Sciatic nerve (tissue), 2 donors: ENCODE results near the gene DIAPH2. TPM values are rescaled to one million over a fixed set of nuclear protein-coding genes. Genes with fewer than 3 reads are reported as not detected.
"Not testable (repeated sequence)": the region's sequence is repeated elsewhere in the genome, so short reads cannot be mapped to it uniquely, and the experiment has no call there.

Experiments used
- ATAC-seq: fragments of 200-7000 bp; cut with Tn5 transposase; one replicate; pipeline ENCODE4 v1.9.1; 2020; ENCODE audit warnings: mild to moderate bottlenecking, moderate library complexity
- DNase-seq: peaks from one replicate; pipeline ENCODE4 v3.0.0-alpha.2; 2020; ENCODE audit warnings: low spot score
- intact Hi-C: fragments of 100-400 bp; cut with DNase I; formaldehyde crosslinking; loops from one replicate; pipeline ENCODE4 v1.14.2; 2022
- total RNA-seq: library from RNA; stranded (reverse); fragmentation: NEBNext Ultra II Directional; extraction: Animal tissue kit (Norgen Biotek cat#: 25700); gene quantifications from one replicate; pipeline ENCODE4 v1.2.1, GENCODE V29; 2021
- donor health status: DM: no; HTN: no; CAD: no.
- donor health status: DM: no; HTN: no; CAD: no.

The DIAPH2 gene
- total RNA-seq, 1 donor from 2014 or later, result 34.5 TPM

- DNase-seq, result no peak
- ATAC-seq, result no peak
- intact Hi-C loops, result no loop called here
These were observed 713.4 kb downstream of the DIAPH2 start for GRCh38 chrX:97398030-97398551.

- no peak for DNase-seq
- ATAC-seq, result no peak
- intact Hi-C loops, result no loop called here
These were observed 714.8 kb downstream of the DIAPH2 start for GRCh38 chrX:97399400-97399799.

- DNase-seq, result no peak
- intact Hi-C loops, result no loop called here
- no peak for ATAC-seq
These were observed 715.9 kb downstream of the DIAPH2 start for GRCh38 chrX:97400492-97400891.

GRCh38 chrX:97401154-97401553 lies 716.5 kb downstream of the DIAPH2 start:
- ATAC-seq (no peak), DNase-seq (no peak)
- intact Hi-C loops, result no loop called here

GRCh38 chrX:97401586-97402136 lies 717.0 kb downstream of the DIAPH2 start:
- no peak for ATAC-seq
- intact Hi-C loops, result no loop called here

GRCh38 chrX:97402333-97402732 lies 717.7 kb downstream of the DIAPH2 start:
- intact Hi-C loops, result no loop called here
- ATAC-seq (no peak), DNase-seq (no peak)

More at GRCh38 chrX:97401586-97402136, 717.0 kb downstream of the DIAPH2 start:
- no peak for DNase-seq

GRCh38 chrX:97402903-97403302 lies 718.3 kb downstream of the DIAPH2 start:
- ATAC-seq (no peak), DNase-seq (no peak)
- intact Hi-C loops, result no loop called here

GRCh38 chrX:97405031-97405660 lies 720.5 kb downstream of the DIAPH2 start:
- intact Hi-C loops, result no loop called here
- ATAC-seq, result no peak
- no peak for DNase-seq

- intact Hi-C loops, DNase-seq, ATAC-seq: not testable (repeated sequence)
These were observed 725.2 kb downstream of the DIAPH2 start for GRCh38 chrX:97409632-97410415.

GRCh38 chrX:97416461-97416860 lies 731.8 kb downstream of the DIAPH2 start:
- ATAC-seq, result no peak

GRCh38 chrX:97429101-97429500 lies 744.5 kb downstream of the DIAPH2 start:
- ATAC-seq (no peak), DNase-seq (no peak)
- intact Hi-C loops, result no loop called here

More at GRCh38 chrX:97416461-97416860, 731.8 kb downstream of the DIAPH2 start:
- intact Hi-C loops, result no loop called here
- DNase-seq, result no peak

- intact Hi-C loops, result no loop called here
- DNase-seq (no peak), ATAC-seq (no peak)
These were observed 746.6 kb downstream of the DIAPH2 start for GRCh38 chrX:97431281-97431680.

GRCh38 chrX:97446298-97446882 lies 761.7 kb downstream of the DIAPH2 start:
- intact Hi-C loops, result no loop called here
- no peak for DNase-seq
- ATAC-seq, result no peak

- intact Hi-C loops, result no loop called here
- no peak for DNase-seq
- no peak for ATAC-seq
These were observed 762.7 kb downstream of the DIAPH2 start for GRCh38 chrX:97447306-97447705.

- intact Hi-C loops, result no loop called here
- no peak for DNase-seq
- no peak for ATAC-seq
These were observed 767.6 kb downstream of the DIAPH2 start for GRCh38 chrX:97452283-97452682.

GRCh38 chrX:97461763-97462162 lies 777.1 kb downstream of the DIAPH2 start:
- DNase-seq, result no peak
- ATAC-seq, result no peak
- intact Hi-C loops, result no loop called here

GRCh38 chrX:97471071-97471470 lies 786.4 kb downstream of the DIAPH2 start:
- no peak for ATAC-seq

GRCh38 chrX:97474933-97475332 lies 790.3 kb downstream of the DIAPH2 start:
- no peak for DNase-seq
- ATAC-seq, result no peak
- intact Hi-C loops, result no loop called here

More at GRCh38 chrX:97471071-97471470, 786.4 kb downstream of the DIAPH2 start:
- DNase-seq, result no peak
- intact Hi-C loops, result no loop called here

- intact Hi-C loops, result no loop called here
- ATAC-seq (no peak), DNase-seq (no peak)
These were observed 794.7 kb downstream of the DIAPH2 start for GRCh38 chrX:97479106-97479890.
